H1 (cell line): ENCODE results near the gene FIGNL2. TPM values are rescaled to one million over a fixed set of nuclear protein-coding genes. Genes with fewer than 3 reads are reported as not detected.

Source experiments
- CTCF ChIA-PET: fragments of 300-600 bp; sonication (Branson Sonifier 250); formaldehyde crosslinking; loops from one replicate; lab custom pipeline; 2021; ENCODE audit not compliant: partially characterized antibody; lab: Charles Lee
- POLR2A ChIA-PET: fragments of 300-600 bp; sonication (Branson Sonifier 250); formaldehyde crosslinking; loops from one replicate; lab custom pipeline; 2021; ENCODE audit warnings: inconsistent platforms; ENCODE audit not compliant: partially characterized antibody; lab: Charles Lee
- DNase-seq, 2 experiments: peaks; one replicate each; pipeline versions ENCODE4 v3.0.0 to v3.0.0-alpha.2; 2010 to 2022; ENCODE audit warnings: low spot score in 2 of 2, low read depth in 1 of 2, mixed read lengths in 1 of 2
- FAIRE-seq: peaks from 2 replicates; lab custom pipeline; 2011; peaks lifted over from hg19 to GRCh38; lab: Jason Lieb, UNC
- H2AFZ ChIP-seq: 2 replicates; pipeline ENCODE4 v1.8.1; 2012; ENCODE audit warnings: low read length, inconsistent platforms
- H2AK5ac ChIP-seq: 2 replicates; pipeline ENCODE4 v1.6.1; 2013; ENCODE audit warnings: low read depth, low read length
- H2BK120ac ChIP-seq: replicated peaks from 2 replicates; pipeline ENCODE3; 2013; ENCODE audit warnings: low read depth, low read length, inconsistent platforms
- H2BK12ac ChIP-seq: 2 replicates; pipeline ENCODE4 v1.6.1; 2013; ENCODE audit warnings: low read depth, low read length
- H2BK15ac ChIP-seq: 2 replicates; pipeline ENCODE4 v1.6.1; 2013; ENCODE audit warnings: low read length
- H2BK20ac ChIP-seq: 2 replicates; pipeline ENCODE4 v1.6.1; 2013; ENCODE audit warnings: low read length
- H2BK5ac ChIP-seq: 2 replicates; pipeline ENCODE4 v1.6.1; 2013; ENCODE audit warnings: low read depth, low read length
- H3K14ac ChIP-seq: 2 replicates; pipeline ENCODE4 v1.6.1; 2013; ENCODE audit warnings: inconsistent platforms; ENCODE audit not compliant: insufficient read length
- H3K18ac ChIP-seq: 2 replicates; pipeline ENCODE4 v1.6.1; 2013; ENCODE audit warnings: low read length; ENCODE audit errors: extremely low read depth
- H3K23ac ChIP-seq: 2 replicates; pipeline ENCODE4 v1.6.1; 2013; ENCODE audit warnings: inconsistent platforms; ENCODE audit not compliant: insufficient read length
- H3K23me2 ChIP-seq: 2 replicates; pipeline ENCODE4 v1.6.1; 2013; ENCODE audit warnings: low read depth, low read length
- H3K27ac ChIP-seq: 2 replicates; pipeline ENCODE4 v1.6.1; 2011; ENCODE audit warnings: low read depth, low read length, inconsistent platforms
- H3K27me3 ChIP-seq, 4 experiments: replicated peaks in 1 of 4; 1 replicate in 1 of 4; 2 replicates in 3 of 4; pipeline versions ENCODE4 v1.6.1 to v1.8.1; 2011 to 2013; ENCODE audit warnings: low read length in 3 of 4, mild to moderate bottlenecking in 3 of 4, inconsistent platforms in 2 of 4, mixed read lengths in 2 of 4, moderate library complexity in 1 of 4; ENCODE audit not compliant: control insufficient read depth in 3 of 4, insufficient read depth in 3 of 4; ENCODE audit errors: extremely low read depth in 1 of 4
- H3K36me3 ChIP-seq, 4 experiments: 2 replicates each; pipeline versions ENCODE4 v1.6.1 to v1.8.1; 2011 to 2013; ENCODE audit warnings: mild to moderate bottlenecking in 4 of 4, low read length in 3 of 4, moderate library complexity in 2 of 4, control low read depth in 1 of 4, inconsistent platforms in 1 of 4; ENCODE audit not compliant: insufficient read depth in 4 of 4, control insufficient read depth in 2 of 4
- H3K4ac ChIP-seq: replicated peaks from 2 replicates; pipeline ENCODE3; 2013; ENCODE audit warnings: low read length, low read depth, mixed read lengths, inconsistent platforms; ENCODE audit not compliant: insufficient read length
- H3K4me1 ChIP-seq, 4 experiments: replicated peaks in 1 of 4; 1 replicate in 1 of 4; 2 replicates in 3 of 4; pipeline versions ENCODE4 v1.6.1 to v1.8.1; 2011 to 2013; ENCODE audit warnings: low read length in 3 of 4, inconsistent platforms in 2 of 4, mixed read lengths in 1 of 4; ENCODE audit not compliant: insufficient read depth in 4 of 4, control insufficient read depth in 3 of 4
- H3K4me2 ChIP-seq, 2 experiments: 2 replicates each; pipeline versions ENCODE4 v1.6.1 to v1.8.1; 2011 to 2013; ENCODE audit warnings: low read depth in 2 of 2, low read length in 2 of 2, control low read depth in 1 of 2, inconsistent platforms in 1 of 2, mild to moderate bottlenecking in 1 of 2; ENCODE audit not compliant: insufficient read depth in 1 of 2
- H3K4me3 ChIP-seq, 4 experiments: fragments of 200-600, 300-600 bp in 1 of 4; sonication (generic), shearing (Covaris generic), sonication (Bioruptor Twin) in 1 of 4; 2 replicates each; pipeline versions ENCODE4 v1.5.1 to v1.8.1; 2011 to 2016; ENCODE audit warnings: low read length in 4 of 4, low read depth in 3 of 4, control low read depth in 2 of 4, inconsistent platforms in 2 of 4, mild to moderate bottlenecking in 2 of 4, mixed read lengths in 1 of 4, moderate library complexity in 1 of 4; ENCODE audit not compliant: insufficient read depth in 2 of 4; ENCODE audit errors: extremely low read depth in 1 of 4
- H3K56ac ChIP-seq: replicated peaks from 2 replicates; pipeline ENCODE3; 2013; ENCODE audit warnings: low read depth, mild to moderate bottlenecking, mixed read lengths, low read length, inconsistent platforms; ENCODE audit not compliant: insufficient read length
- H3K79me1 ChIP-seq: 2 replicates; pipeline ENCODE4 v1.6.1; 2013; ENCODE audit warnings: low read depth, low read length, control low read depth
- H3K79me2 ChIP-seq, 2 experiments: 2 replicates each; pipeline versions ENCODE4 v1.6.1 to v1.8.1; 2012 to 2013; ENCODE audit warnings: low read length in 2 of 2, mild to moderate bottlenecking in 2 of 2, inconsistent platforms in 1 of 2; ENCODE audit not compliant: insufficient read depth in 2 of 2, control insufficient read depth in 1 of 2
- H3K9ac ChIP-seq, 4 experiments: replicated peaks in 1 of 4; 1 replicate in 1 of 4; 2 replicates in 3 of 4; pipeline versions ENCODE4 v1.6.1 to v1.8.1; 2011 to 2013; ENCODE audit warnings: low read depth in 3 of 4, low read length in 3 of 4, control low read depth in 2 of 4, mild to moderate bottlenecking in 2 of 4, moderate library complexity in 2 of 4, inconsistent platforms in 1 of 4; ENCODE audit errors: extremely low read depth in 1 of 4
- H3K9me3 ChIP-seq, 2 experiments: 2 replicates each; pipeline versions ENCODE4 v1.6.1 to v1.8.1; 2012 to 2013; ENCODE audit warnings: mild to moderate bottlenecking in 2 of 2, moderate library complexity in 2 of 2, control low read depth in 1 of 2, inconsistent platforms in 1 of 2, low read depth in 1 of 2, low read length in 1 of 2, mixed read lengths in 1 of 2; ENCODE audit not compliant: insufficient read depth in 2 of 2
- H4K20me1 ChIP-seq, 2 experiments: replicated peaks in 1 of 2; 2 replicates each; pipeline versions ENCODE3 to v1.8.1; 2011 to 2013; ENCODE audit warnings: inconsistent platforms in 2 of 2, low read length in 2 of 2, mild to moderate bottlenecking in 1 of 2; ENCODE audit not compliant: insufficient read depth in 2 of 2, control insufficient read depth in 1 of 2
- H4K5ac ChIP-seq: 2 replicates; pipeline ENCODE4 v1.6.1; 2013; ENCODE audit warnings: low read length, low read depth, mixed read lengths, inconsistent platforms; ENCODE audit not compliant: insufficient read length
- H4K8ac ChIP-seq: 2 replicates; pipeline ENCODE4 v1.8.0; 2013; ENCODE audit warnings: mild to moderate bottlenecking, moderate library complexity, low read length, inconsistent platforms; ENCODE audit not compliant: insufficient read depth; ENCODE audit errors: extremely low read depth
- H4K91ac ChIP-seq: replicated peaks from 2 replicates; pipeline ENCODE3; 2013; ENCODE audit warnings: low read length, mixed read lengths, inconsistent platforms; ENCODE audit not compliant: insufficient read length
- CBX8 ChIP-seq: fragments of 300-800, 300-1000 bp; sonication (generic); IDR thresholded peaks from 2 replicates; pipeline ENCODE4 v1.7.1; 2016; ENCODE audit warnings: low read depth, low read length, borderline replicate concordance
- CHD1 ChIP-seq: IDR thresholded peaks from 2 replicates; pipeline ENCODE4 v1.6.1; 2012; ENCODE audit warnings: low read depth, low read length, improper control_type of control experiment
- E2F6 ChIP-seq: IDR thresholded peaks from 2 replicates; pipeline ENCODE4 v1.6.1; 2012; ENCODE audit warnings: inconsistent platforms
- EP300 ChIP-seq, 2 experiments: IDR thresholded peaks; 1 replicate in 1 of 2; 2 replicates in 1 of 2; pipeline ENCODE4 v1.6.1; 2011 to 2012; ENCODE audit warnings: low read depth in 2 of 2, low read length in 2 of 2, mild to moderate bottlenecking in 2 of 2, borderline replicate concordance in 1 of 2, inconsistent platforms in 1 of 2, moderate library complexity in 1 of 2
- HDAC6 ChIP-seq: IDR thresholded peaks from one replicate; pipeline ENCODE4 v1.7.1; 2012; ENCODE audit warnings: low read depth, mild to moderate bottlenecking, inconsistent platforms, low read length, moderate library complexity
- TAF1 ChIP-seq: IDR thresholded peaks from 2 replicates; pipeline ENCODE4 v1.6.1; 2011; ENCODE audit warnings: mild to moderate bottlenecking, low read depth, low read length
- ZNF274 ChIP-seq: IDR thresholded peaks from 2 replicates; pipeline ENCODE4 v1.7.0; 2012; ENCODE audit warnings: low read length, borderline replicate concordance; ENCODE audit errors: extremely low read depth
- WGBS, 2 experiments: shearing (Covaris generic) in 1 of 2; methylation state at CpG; one replicate each; pipeline versions ENCODE4 v1.1.6 to v1.1.7; 2013 to 2015; ENCODE audit warnings: low lambda C conversion rate in 2 of 2, mixed read lengths in 2 of 2, inconsistent platforms in 1 of 2, low coverage in 1 of 2, missing lambda C conversion rate in 1 of 2; ENCODE audit not compliant: insufficient replicate concordance in 2 of 2, insufficient coverage in 1 of 2, insufficient read length in 1 of 2; ENCODE audit errors: extremely low coverage in 1 of 2, missing lambda C conversion rate in 1 of 2; 5-methylcytosine and 5-hydroxymethylcytosine counted together
- polyA plus RNA-seq, 7 experiments: library from polyadenylated mRNA; depleted of rRNA in 3 of 7; stranded (reverse) in 5 of 7; unstranded in 2 of 7; fragments of >200 nt in 5 of 7; fragments of 200-250 nt in 2 of 7; gene quantifications; 1 replicate in 5 of 7; 2 replicates in 1 of 7; 4 replicates in 1 of 7; pipeline versions ENCODE4 v1.2.1 to v1.2.3, GENCODE V29; 2011 to 2013; ENCODE audit warnings: missing spikeins in 2 of 7, mixed read lengths in 2 of 7
- total RNA-seq: library from RNA; stranded (reverse); fragmentation: NEBNext Ultra II Directional; extraction: Animal tissue kit (Norgen Biotek cat#: 25700); gene quantifications from 2 replicates; pipeline ENCODE4 v1.2.1, GENCODE V29; 2021
- TF ChIP-seq, protein P1 (sequence below), 3 experiments: IDR thresholded peaks; 1 replicate in 2 of 3; 2 replicates in 1 of 3; pipeline versions ENCODE4 v1.5.1 to v1.6.1; 2011; ENCODE audit warnings: low read length in 3 of 3, mild to moderate bottlenecking in 3 of 3, inconsistent platforms in 2 of 3, low read depth in 1 of 3, moderate library complexity in 1 of 3; ENCODE audit not compliant: insufficient read depth in 1 of 3; ENCODE audit errors: control extremely low read depth in 1 of 3

The FIGNL2 gene
- total and polyA plus RNA-seq, 2 of the 8 experiments (the other 6 are each of a cell fraction or from before 2014, with no cell fraction given), result 6.5 to 7.1 TPM

DNA sequence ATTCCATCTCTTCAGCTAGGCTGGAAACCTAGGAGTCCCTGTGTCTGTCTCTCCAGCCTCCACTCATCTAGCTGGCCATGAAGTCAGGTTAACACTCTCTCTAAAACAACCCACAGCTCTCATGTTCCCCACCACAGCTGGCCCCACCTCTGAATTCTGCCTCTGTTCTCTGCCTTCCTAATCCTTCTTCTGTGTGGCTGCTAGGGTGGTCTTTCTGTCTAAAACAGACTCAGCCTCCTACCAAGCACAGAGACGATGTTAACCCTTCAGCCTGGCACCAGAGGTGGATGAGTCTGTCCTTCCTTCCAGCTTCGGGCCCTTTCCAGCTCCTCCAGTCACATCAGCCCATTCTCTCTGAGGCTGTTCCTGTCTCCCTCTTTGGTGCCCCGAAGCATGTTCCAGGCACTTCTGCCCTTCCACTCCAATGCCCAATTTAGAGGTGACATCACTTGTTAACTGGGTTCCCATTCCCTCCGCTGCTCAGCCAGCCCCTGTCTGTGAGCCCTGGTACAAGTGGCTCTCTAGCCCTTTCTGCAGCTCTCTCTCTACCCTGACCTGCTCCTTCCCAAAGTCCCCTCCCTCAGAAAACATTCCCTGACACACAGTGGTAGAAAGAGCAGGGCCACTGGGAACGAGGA lies 9.1 kb downstream of the FIGNL2 start:
- H3K79me2 ChIP-seq, result no peaks in the 10 kb centered on the region; a peak in 2 of 4 replicates
- no peak overlapping the region for H3K4me3 ChIP-seq
- no peak for TF ChIP-seq TAF1
- no peak for TF ChIP-seq CHD1
- no peak for TF ChIP-seq EP300 (IDR thresholded peaks at IDR 0.05; ENCODE audit: borderline replicate concordance in 1 of 2, low read depth in 2 of 2, low read length in 2 of 2)
- TF ChIP-seq E2F6, result no peak
- TF ChIP-seq, protein P1, sequence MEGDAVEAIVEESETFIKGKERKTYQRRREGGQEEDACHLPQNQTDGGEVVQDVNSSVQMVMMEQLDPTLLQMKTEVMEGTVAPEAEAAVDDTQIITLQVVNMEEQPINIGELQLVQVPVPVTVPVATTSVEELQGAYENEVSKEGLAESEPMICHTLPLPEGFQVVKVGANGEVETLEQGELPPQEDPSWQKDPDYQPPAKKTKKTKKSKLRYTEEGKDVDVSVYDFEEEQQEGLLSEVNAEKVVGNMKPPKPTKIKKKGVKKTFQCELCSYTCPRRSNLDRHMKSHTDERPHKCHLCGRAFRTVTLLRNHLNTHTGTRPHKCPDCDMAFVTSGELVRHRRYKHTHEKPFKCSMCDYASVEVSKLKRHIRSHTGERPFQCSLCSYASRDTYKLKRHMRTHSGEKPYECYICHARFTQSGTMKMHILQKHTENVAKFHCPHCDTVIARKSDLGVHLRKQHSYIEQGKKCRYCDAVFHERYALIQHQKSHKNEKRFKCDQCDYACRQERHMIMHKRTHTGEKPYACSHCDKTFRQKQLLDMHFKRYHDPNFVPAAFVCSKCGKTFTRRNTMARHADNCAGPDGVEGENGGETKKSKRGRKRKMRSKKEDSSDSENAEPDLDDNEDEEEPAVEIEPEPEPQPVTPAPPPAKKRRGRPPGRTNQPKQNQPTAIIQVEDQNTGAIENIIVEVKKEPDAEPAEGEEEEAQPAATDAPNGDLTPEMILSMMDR (IDR thresholded peaks at IDR 0.05; ENCODE audit: control extremely low read depth in 1 of 3, insufficient read depth in 1 of 3, low read depth in 1 of 3, low read length in 3 of 3), result no peak
- no peak for TF ChIP-seq HDAC6
- TF ChIP-seq ZNF274, result no peak
- TF ChIP-seq CBX8, result no peak

More for the DNA sequence above, 9.1 kb downstream of the FIGNL2 start:
- Histone ChIP-seq H3K4me2 (no peak overlapping the region), H2AK5ac (peak overlapping the region; percentile 77; the same call in 1 of the 2 replicates), H3K27ac (no peak overlapping the region), H3K4me1 (peaks cover 6 to 49% (median 23%) of the 10 kb centered on the region in 4 experiments), H2AFZ (no peak overlapping the region), H2BK12ac (no peak overlapping the region), H3K23me2 (no peaks in the 10 kb centered on the region; the same call in 1 of the 2 replicates), H3K4ac (no peak overlapping the region), H4K91ac (no peak overlapping the region), H3K79me1 (peaks cover 2% of the 10 kb centered on the region), H3K36me3 (no peaks in the 10 kb centered on the region), H2BK15ac (0 out of 2 replicates have a peak overlapping the region, but pooled peaks have one; percentile 5), H3K56ac (no peak overlapping the region), H2BK20ac (no peak overlapping the region), H3K9ac (no peak overlapping the region), H4K20me1 (peaks cover 2 to 4% of the 10 kb centered on the region in 2 experiments), H4K5ac (no peak overlapping the region), H3K27me3 (peaks cover 0 to 3% (median 0%) of the 10 kb centered on the region in 4 experiments; a peak in 2 of 7 replicates), H4K8ac (no peak overlapping the region), H3K23ac (no peak overlapping the region), H2BK5ac (no peak overlapping the region), H3K9me3 (no peaks in the 10 kb centered on the region), H2BK120ac (no peak overlapping the region), H3K14ac (no peak overlapping the region), H3K18ac (peak overlapping the region; percentile 75)
- FAIRE-seq (no peak), DNase-seq (no peak)
- POLR2A ChIA-PET, result interaction anchor here (0.6 to 4.8 kb wide), 5 partner anchors 11 to 59 kb away, joined by 3 to 14 read pairs (median 5); a partner anchor contains a TSS
- CTCF ChIA-PET, result interaction anchor here (0.7 to 9.8 kb wide), 10 partner anchors 11 to 418 kb away, joined by 3 to 109 read pairs (median 4); no protein-coding TSS in a partner anchor
- 87% methylated on average over 5 of the region's 5 CpGs; no CpG with 5 or more reads in 1 of the 2 experiments for WGBS, 2 experiments
